Measurements from ENCODE around the gene HOXB6. TPM values are rescaled to one million over a fixed set of nuclear protein-coding genes. Genes with fewer than 3 reads are reported as not detected.

HOXB6 gene
- total RNA-seq, 1 experiment from 2014 or later: 64.8 TPM

DNA sequence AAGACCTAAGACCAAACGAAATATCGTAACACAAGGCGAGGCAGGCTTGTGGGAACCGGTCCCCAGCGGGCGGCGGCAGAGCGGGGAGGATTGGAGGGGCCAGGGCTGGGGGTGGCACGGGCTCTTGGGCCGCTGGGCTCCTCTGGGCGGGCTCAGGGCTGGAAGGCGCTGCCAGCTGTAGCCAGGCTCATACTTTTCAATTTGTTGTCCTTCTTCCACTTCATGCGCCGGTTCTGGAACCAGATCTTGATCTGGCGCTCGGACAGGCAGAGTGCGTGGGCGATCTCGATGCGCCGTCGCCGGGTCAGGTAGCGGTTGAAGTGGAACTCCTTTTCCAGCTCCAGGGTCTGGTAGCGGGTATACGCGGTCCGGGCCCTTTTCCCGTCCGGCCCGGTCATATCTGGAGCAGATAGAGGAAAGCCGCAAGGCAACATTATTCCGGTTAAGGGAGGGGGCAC is 12.7 kb downstream of the HOXB6 start (continued):
- TF ChIP-seq, protein P1, sequence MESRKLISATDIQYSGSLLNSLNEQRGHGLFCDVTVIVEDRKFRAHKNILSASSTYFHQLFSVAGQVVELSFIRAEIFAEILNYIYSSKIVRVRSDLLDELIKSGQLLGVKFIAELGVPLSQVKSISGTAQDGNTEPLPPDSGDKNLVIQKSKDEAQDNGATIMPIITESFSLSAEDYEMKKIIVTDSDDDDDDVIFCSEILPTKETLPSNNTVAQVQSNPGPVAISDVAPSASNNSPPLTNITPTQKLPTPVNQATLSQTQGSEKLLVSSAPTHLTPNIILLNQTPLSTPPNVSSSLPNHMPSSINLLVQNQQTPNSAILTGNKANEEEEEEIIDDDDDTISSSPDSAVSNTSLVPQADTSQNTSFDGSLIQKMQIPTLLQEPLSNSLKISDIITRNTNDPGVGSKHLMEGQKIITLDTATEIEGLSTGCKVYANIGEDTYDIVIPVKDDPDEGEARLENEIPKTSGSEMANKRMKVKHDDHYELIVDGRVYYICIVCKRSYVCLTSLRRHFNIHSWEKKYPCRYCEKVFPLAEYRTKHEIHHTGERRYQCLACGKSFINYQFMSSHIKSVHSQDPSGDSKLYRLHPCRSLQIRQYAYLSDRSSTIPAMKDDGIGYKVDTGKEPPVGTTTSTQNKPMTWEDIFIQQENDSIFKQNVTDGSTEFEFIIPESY (IDR thresholded peaks at IDR 0.05; ENCODE audit: extremely low read depth, insufficient replicate concordance, low read length): no peak
- TF ChIP-seq, protein P2, sequence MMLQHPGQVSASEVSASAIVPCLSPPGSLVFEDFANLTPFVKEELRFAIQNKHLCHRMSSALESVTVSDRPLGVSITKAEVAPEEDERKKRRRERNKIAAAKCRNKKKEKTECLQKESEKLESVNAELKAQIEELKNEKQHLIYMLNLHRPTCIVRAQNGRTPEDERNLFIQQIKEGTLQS (IDR thresholded peaks at IDR 0.05): no peak
- no peak for TF ChIP-seq EZH2phosphoT487 (IDR thresholded peaks at IDR 0.05; ENCODE audit: borderline replicate concordance)

DNA sequence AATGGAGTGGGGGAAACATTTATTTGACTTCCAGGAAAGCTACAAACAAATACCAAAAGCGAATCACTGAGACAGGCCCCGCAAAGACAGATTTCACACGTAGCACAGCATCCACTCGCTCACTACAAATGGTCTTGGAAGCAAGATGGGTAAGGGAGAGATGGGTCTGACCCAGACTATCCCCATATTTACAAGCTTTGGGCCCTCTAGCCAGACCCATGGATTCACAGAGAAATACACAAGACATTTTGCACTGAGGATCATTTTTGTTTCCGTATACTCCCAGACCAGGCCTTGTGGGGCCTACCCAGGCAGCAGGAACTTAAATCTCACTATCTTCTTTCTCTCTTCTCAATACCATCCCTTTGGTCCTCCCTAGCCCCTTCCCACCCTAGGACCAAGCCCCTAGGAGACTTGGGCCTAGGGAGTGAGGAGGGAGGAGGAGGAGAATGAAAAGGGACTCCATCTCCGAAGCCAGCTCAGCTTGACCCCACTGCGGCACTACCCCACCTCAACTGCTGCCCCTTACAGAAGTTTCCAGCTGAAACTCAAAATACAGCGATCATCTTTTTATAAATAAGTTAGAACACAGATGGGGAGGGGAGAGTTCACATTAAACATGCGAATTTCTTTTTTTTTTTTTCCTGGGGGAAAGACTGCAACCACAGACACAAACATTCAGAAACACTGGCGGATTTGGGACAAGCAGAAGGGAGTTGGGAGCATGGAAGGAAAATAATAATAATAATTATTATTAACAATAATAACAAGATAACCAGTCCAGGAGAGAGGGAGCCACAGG is 13.3 kb downstream of the HOXB6 start:
- Histone ChIP-seq H2AFZ (ENCODE audit: low read depth, low read length, poor library complexity, severe bottlenecking) (no peak overlapping the region), H3K27ac (ENCODE audit: low read depth, low read length) (no peak overlapping the region), H3K4me1 (ENCODE audit: control insufficient read depth in 1 of 2, insufficient read depth in 2 of 2, low read length in 2 of 2) (peaks cover 11 to 32% of the 10 kb centered on the region in 2 experiments; a peak in 3 of 4 replicates), H3K9me3 (ENCODE audit: control insufficient read depth in 1 of 2, insufficient read depth in 1 of 2, low read depth in 1 of 2, low read length in 2 of 2) (no peaks in the 10 kb centered on the region), H3K79me2 (ENCODE audit: insufficient read depth, low read length) (peaks cover 57% of the 10 kb centered on the region), H4K20me1 (ENCODE audit: insufficient read depth) (no peaks in the 10 kb centered on the region), H3K4me3 (replicated peaks in 1 of 2; ENCODE audit: low read depth in 1 of 2, low read length in 2 of 2) (no peak overlapping the region), H3K9ac (ENCODE audit: low read length) (no peak overlapping the region), H3K4me2 (ENCODE audit: low read length) (no peak overlapping the region), H3K36me3 (ENCODE audit: control insufficient read depth in 1 of 2, insufficient read depth in 2 of 2, low read length in 2 of 2) (peaks cover 7 to 23% of the 10 kb centered on the region in 2 experiments; a peak in 3 of 4 replicates), H3K27me3 (ENCODE audit: insufficient read depth, low read length) (no peaks in the 10 kb centered on the region), H3K9me2 (ENCODE audit: insufficient read depth) (no peaks in the 10 kb centered on the region)
- CTCF ChIA-PET: no interaction called here
- no TSS peak for BruUV-seq (replicated peaks)
- RAD21 ChIA-PET (ENCODE audit: low non-redundant PET in 1 of 2, low total read pairs in 2 of 2, uncharacterized antibody in 2 of 2, unreplicated experiment in 2 of 2): no interaction called here
- ATAC-seq (no peak), DNase-seq (ENCODE audit: low read depth, low spot score) (no peak)
- intact Hi-C loops (cut with micrococcal nuclease): no loop called here
- POLR2A ChIA-PET: interaction anchor here (0.6 to 1.7 kb wide), 2 partner anchors 10 to 13 kb away, joined by 4 to 6 read pairs; partner anchors contain the start of gene HOXB6
- TF ChIP-seq, protein P2 (IDR thresholded peaks at IDR 0.05): no peak
- TF ChIP-seq RAD21 (IDR thresholded peaks at IDR 0.05; ENCODE audit: low read depth) (no peak), FOSL1 (IDR thresholded peaks at IDR 0.05; ENCODE audit: low read depth) (no peak), JUND (IDR thresholded peaks at IDR 0.05) (no peak), SIN3A (IDR thresholded peaks at IDR 0.05; ENCODE audit: low read depth) (no peak), REST (IDR thresholded peaks at IDR 0.05; ENCODE audit: low read depth) (no peak), EGR1 (IDR thresholded peaks at IDR 0.05; ENCODE audit: low read depth) (no peak)
